Mucosa of descending colon (tissue), 3 donors: ENCODE results near the gene ADA. TPM values are rescaled to one million over a fixed set of nuclear protein-coding genes. Genes with fewer than 3 reads are reported as not detected.

Experiments used
- ATAC-seq: fragments of 200-7000 bp; cut with Tn5 transposase; one replicate; pipeline ENCODE4 v1.9.1; 2020; ENCODE audit warnings: mild to moderate bottlenecking, moderate library complexity
- DNase-seq, 3 donors: peaks; one replicate each; pipeline ENCODE4 v3.0.0-alpha.2; 2020
- H3K36me3 ChIP-seq: fragments of 200-600 bp; one replicate; pipeline ENCODE4 v1.8.0; 2021; ENCODE audit warnings: low read depth, mild to moderate bottlenecking
- H3K4me1 ChIP-seq: fragments of 200-600 bp; one replicate; pipeline ENCODE4 v1.8.0; 2021; ENCODE audit warnings: low read depth, mild to moderate bottlenecking
- H3K4me3 ChIP-seq: fragments of 200-600 bp; one replicate; pipeline ENCODE4 v1.8.0; 2021; ENCODE audit warnings: mild to moderate bottlenecking
- H3K9me3 ChIP-seq: fragments of 200-600 bp; one replicate; pipeline ENCODE4 v1.8.0; 2021; ENCODE audit warnings: mild to moderate bottlenecking
- intact Hi-C, 2 donors: fragments of 100-400 bp; cut with DNase I in 1 of 2; cut with micrococcal nuclease in 1 of 2; formaldehyde crosslinking; loops; one replicate each; pipeline versions ENCODE4 v1.11.0 to v1.11.1; 2022; cut with DNase I, micrococcal nuclease
- total RNA-seq, 3 donors: library from RNA; stranded (reverse); fragmentation: NEBNext Ultra II Directional in 2 of 3; extraction: Animal tissue kit (Norgen Biotek cat#: 25700) in 2 of 3; gene quantifications; one replicate each; pipeline versions ENCODE4 v1.2.1 to v1.2.4, GENCODE V29; 2021 to 2023
- TF ChIP-seq, protein P1 (sequence below): fragments of 200-600 bp; IDR thresholded peaks from one replicate; pipeline ENCODE4 v1.8.0; 2022; ENCODE audit warnings: antibody characterized with exemption, mild to moderate bottlenecking
- donor health status: DM: no; HTN: no; CAD: no; lungs with moderate emphysema.
- donor health status: DM: no; HTN: no; CAD: no.
- donor health status: DM: no; HTN: yes; CAD: no.

ADA gene
- total RNA-seq, 3 donors from 2014 or later = 2.2 to 6.9 (median 5.9) TPM

DNA sequence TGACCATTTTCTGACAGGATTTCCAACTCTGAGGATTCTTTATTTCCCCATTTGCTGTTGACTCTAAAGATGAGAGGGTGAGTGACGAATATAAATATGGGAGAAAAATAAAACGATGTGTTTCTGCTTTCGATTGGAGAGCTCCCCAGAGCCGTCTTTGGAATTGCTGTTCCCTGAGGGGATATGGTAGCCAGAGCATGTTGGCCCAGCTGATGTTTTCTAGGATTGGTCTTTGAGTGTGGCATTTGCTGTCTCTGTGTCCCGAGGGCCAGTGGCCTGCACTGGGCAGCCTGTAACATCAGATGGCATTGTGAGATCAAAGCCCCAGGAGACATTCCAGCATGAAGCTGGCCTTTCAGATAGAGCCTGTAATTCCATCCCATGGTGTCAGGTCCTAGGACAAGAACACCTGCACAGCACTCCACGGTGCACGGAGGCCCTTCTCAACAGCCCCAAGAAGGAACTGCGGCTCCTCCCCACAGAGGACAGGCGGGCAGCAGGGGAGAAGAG lies 42.4 kb downstream of the ADA start:
- H3K36me3 ChIP-seq = no peaks in the 10 kb centered on the region
- intact Hi-C loops = loop anchor here in 1 of 2 donors (10.0 kb wide), 2 partner anchors 74 to 214 kb away; no protein-coding TSS in a partner anchor
- H3K4me1 ChIP-seq = peaks cover 19% of the 10 kb centered on the region
- no peaks in the 10 kb centered on the region for H3K9me3 ChIP-seq
- no peak for DNase-seq
- TF ChIP-seq, protein P1, sequence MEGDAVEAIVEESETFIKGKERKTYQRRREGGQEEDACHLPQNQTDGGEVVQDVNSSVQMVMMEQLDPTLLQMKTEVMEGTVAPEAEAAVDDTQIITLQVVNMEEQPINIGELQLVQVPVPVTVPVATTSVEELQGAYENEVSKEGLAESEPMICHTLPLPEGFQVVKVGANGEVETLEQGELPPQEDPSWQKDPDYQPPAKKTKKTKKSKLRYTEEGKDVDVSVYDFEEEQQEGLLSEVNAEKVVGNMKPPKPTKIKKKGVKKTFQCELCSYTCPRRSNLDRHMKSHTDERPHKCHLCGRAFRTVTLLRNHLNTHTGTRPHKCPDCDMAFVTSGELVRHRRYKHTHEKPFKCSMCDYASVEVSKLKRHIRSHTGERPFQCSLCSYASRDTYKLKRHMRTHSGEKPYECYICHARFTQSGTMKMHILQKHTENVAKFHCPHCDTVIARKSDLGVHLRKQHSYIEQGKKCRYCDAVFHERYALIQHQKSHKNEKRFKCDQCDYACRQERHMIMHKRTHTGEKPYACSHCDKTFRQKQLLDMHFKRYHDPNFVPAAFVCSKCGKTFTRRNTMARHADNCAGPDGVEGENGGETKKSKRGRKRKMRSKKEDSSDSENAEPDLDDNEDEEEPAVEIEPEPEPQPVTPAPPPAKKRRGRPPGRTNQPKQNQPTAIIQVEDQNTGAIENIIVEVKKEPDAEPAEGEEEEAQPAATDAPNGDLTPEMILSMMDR = no peak
- no peak overlapping the region for H3K4me3 ChIP-seq
- peak; percentile 7 for ATAC-seq

GRCh38 chr20:44606725-44607441 lies 44.6 kb downstream of the ADA start:
- H3K4me1 ChIP-seq = peaks cover 19% of the 10 kb centered on the region
- intact Hi-C loops = loop anchor here in 1 of 2 donors (10.0 kb wide), 2 partner anchors 72 to 212 kb away; no protein-coding TSS in a partner anchor
- ATAC-seq (peak; percentile 77), DNase-seq (peak in 1 of 3 donors; percentile 32)
- TF ChIP-seq, protein P1 = no peak
- H3K9me3 ChIP-seq = no peaks in the 10 kb centered on the region
- H3K4me3 ChIP-seq = no peak overlapping the region
- no peaks in the 10 kb centered on the region for H3K36me3 ChIP-seq

- Histone ChIP-seq H3K4me1 (peaks cover 10% of the 10 kb centered on the region), H3K36me3 (no peaks in the 10 kb centered on the region), H3K4me3 (no peak overlapping the region), H3K9me3 (no peaks in the 10 kb centered on the region)
- intact Hi-C loops = loop anchor here (5.0 to 10.0 kb wide), 3 partner anchors 69 to 209 kb away; no protein-coding TSS in a partner anchor
- ATAC-seq (no peak), DNase-seq (no peak)
- TF ChIP-seq, protein P1 = no peak
These were observed 48.2 kb downstream of the ADA start for GRCh38 chr20:44603327-44603726.

GRCh38 chr20:44601801-44602204 lies 49.7 kb downstream of the ADA start:
- no peak overlapping the region for H3K4me3 ChIP-seq
- H3K36me3 ChIP-seq = no peaks in the 10 kb centered on the region
- no peaks in the 10 kb centered on the region for H3K9me3 ChIP-seq
- H3K4me1 ChIP-seq = peaks cover 7% of the 10 kb centered on the region
- DNase-seq (peak in 2 of 3 donors; percentile 42 to 49), ATAC-seq (peak; percentile 35)
- intact Hi-C loops = loop anchor here (5.0 to 10.0 kb wide), 3 partner anchors 67 to 207 kb away; no protein-coding TSS in a partner anchor
- TF ChIP-seq, protein P1 = no peak

DNA sequence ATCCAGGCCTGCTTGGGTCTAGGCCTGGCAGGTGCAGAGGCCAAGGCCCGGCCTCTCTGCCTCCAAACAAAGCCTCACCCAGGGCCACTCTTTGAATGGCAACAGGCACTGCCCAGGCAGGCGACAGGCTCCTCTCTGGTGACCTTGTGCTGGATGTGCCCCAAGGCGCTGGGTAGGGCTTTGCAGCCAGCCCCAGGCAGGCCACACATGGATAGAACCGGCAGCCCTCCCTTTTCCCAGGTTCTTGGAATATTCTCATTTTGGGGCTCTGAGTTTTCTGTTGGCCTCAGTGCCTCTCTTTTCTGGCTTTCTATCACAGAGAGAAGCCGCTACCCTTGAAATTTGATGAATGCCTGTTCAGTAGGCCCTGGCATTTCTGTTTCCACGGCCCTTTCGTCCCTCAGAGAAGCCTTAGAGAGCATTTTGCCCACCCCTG lies 50.2 kb downstream of the ADA start:
- Histone ChIP-seq H3K36me3 (no peaks in the 10 kb centered on the region), H3K9me3 (no peaks in the 10 kb centered on the region), H3K4me1 (peaks cover 7% of the 10 kb centered on the region), H3K4me3 (no peak overlapping the region)
- DNase-seq (no peak), ATAC-seq (peak; percentile 27)
- intact Hi-C loops = loop anchor here (5.0 to 10.0 kb wide), 3 partner anchors 66 to 206 kb away; no protein-coding TSS in a partner anchor
- TF ChIP-seq, protein P1 = no peak
